H1 (cell line): Measurements from ENCODE around the gene MAML3. TPM values are rescaled to one million over a fixed set of nuclear protein-coding genes. Genes with fewer than 3 reads are reported as not detected.

Experiments used
- CBX5 ChIP-seq: fragments of 300-800, 300-1000 bp; sonication (generic); IDR thresholded peaks from 2 replicates; pipeline ENCODE4 v1.7.1; 2016; ENCODE audit warnings: antibody characterized with exemption, low read length, low read depth
- CBX8 ChIP-seq: fragments of 300-800, 300-1000 bp; sonication (generic); IDR thresholded peaks from 2 replicates; pipeline ENCODE4 v1.7.1; 2016; ENCODE audit warnings: low read depth, low read length, borderline replicate concordance
- CHD2 ChIP-seq: IDR thresholded peaks from 2 replicates; pipeline ENCODE4 v1.6.1; 2012; ENCODE audit warnings: low read length, improper control_type of control experiment
- CHD7 ChIP-seq: fragments of 300-600 bp; sonication (generic); IDR thresholded peaks from 2 replicates; pipeline ENCODE4 v1.7.1; 2012; ENCODE audit warnings: low read length, moderate library complexity, mild to moderate bottlenecking, inconsistent platforms; ENCODE audit not compliant: insufficient replicate concordance
- E2F6 ChIP-seq: IDR thresholded peaks from 2 replicates; pipeline ENCODE4 v1.6.1; 2012; ENCODE audit warnings: inconsistent platforms
- NRF1 ChIP-seq: IDR thresholded peaks from 2 replicates; pipeline ENCODE4 v1.6.1; 2011; ENCODE audit warnings: mild to moderate bottlenecking, low read depth, low read length, improper control_type of control experiment
- PHF8 ChIP-seq: fragments of 200-600 bp; sonication (generic); conservative IDR thresholded peaks from 2 replicates; pipeline ENCODE4 v1.7.1; 2012; ENCODE audit warnings: low read depth, mild to moderate bottlenecking, inconsistent platforms, low read length, moderate library complexity
- RBBP5 ChIP-seq: IDR thresholded peaks from 2 replicates; pipeline ENCODE4 v1.7.1; 2012; ENCODE audit warnings: low read depth, mild to moderate bottlenecking, inconsistent platforms, low read length, moderate library complexity, borderline replicate concordance
- SP2 ChIP-seq: IDR thresholded peaks from 2 replicates; pipeline ENCODE4 v1.6.1; 2012; ENCODE audit warnings: mild to moderate bottlenecking, low read length, inconsistent platforms
- SRF ChIP-seq: IDR thresholded peaks from 2 replicates; pipeline ENCODE4 v1.6.1; 2011; ENCODE audit warnings: mild to moderate bottlenecking, low read depth, low read length, moderate library complexity
- TBP ChIP-seq: IDR thresholded peaks from 2 replicates; pipeline ENCODE4 v1.6.1; 2011; ENCODE audit warnings: low read depth, low read length, improper control_type of control experiment
- TCF12 ChIP-seq: IDR thresholded peaks from 2 replicates; pipeline ENCODE4 v1.6.1; 2011; ENCODE audit warnings: low read depth, mild to moderate bottlenecking, low read length
- polyA plus RNA-seq, 7 experiments: library from polyadenylated mRNA; depleted of rRNA in 3 of 7; stranded (reverse) in 5 of 7; unstranded in 2 of 7; fragments of >200 nt in 5 of 7; fragments of 200-250 nt in 2 of 7; gene quantifications; 1 replicate in 5 of 7; 2 replicates in 1 of 7; 4 replicates in 1 of 7; pipeline versions ENCODE4 v1.2.1 to v1.2.3, GENCODE V29; 2011 to 2013; ENCODE audit warnings: missing spikeins in 2 of 7, mixed read lengths in 2 of 7
- total RNA-seq: library from RNA; stranded (reverse); fragmentation: NEBNext Ultra II Directional; extraction: Animal tissue kit (Norgen Biotek cat#: 25700); gene quantifications from 2 replicates; pipeline ENCODE4 v1.2.1, GENCODE V29; 2021

The MAML3 gene
- total and polyA plus RNA-seq, 2 of the 8 experiments (the other 6 are each of a cell fraction or from before 2014, with no cell fraction given) = 2.1 to 5.7 TPM

- no peak for TF ChIP-seq CHD7
- TF ChIP-seq SP2 = no peak
- TF ChIP-seq NRF1 = no peak
- no peak for TF ChIP-seq E2F6
- TF ChIP-seq RBBP5 = no peak
- TF ChIP-seq CHD2 = no peak
- no peak for TF ChIP-seq PHF8
- TF ChIP-seq TCF12 = no peak
- no peak for TF ChIP-seq CBX8
- TF ChIP-seq CBX5 = no peak
- no peak for TF ChIP-seq SRF
- no peak for TF ChIP-seq TBP
Measured at GRCh38 chr4:139938414-139938813, 215.6 kb downstream of the MAML3 start (continued).
